Glomerular visceral epithelial cell (primary cell): ENCODE data around the gene CEACAM7.
"Not testable (repeated sequence)": the region's sequence is repeated elsewhere in the genome, so short reads cannot be mapped to it uniquely, and the experiment has no call there.

Source experiments
- DNase-seq: peaks from one replicate; pipeline ENCODE4 v3.0.0-alpha.2; 2016; ENCODE audit errors: extremely low spot score

Gene CEACAM7

DNA sequence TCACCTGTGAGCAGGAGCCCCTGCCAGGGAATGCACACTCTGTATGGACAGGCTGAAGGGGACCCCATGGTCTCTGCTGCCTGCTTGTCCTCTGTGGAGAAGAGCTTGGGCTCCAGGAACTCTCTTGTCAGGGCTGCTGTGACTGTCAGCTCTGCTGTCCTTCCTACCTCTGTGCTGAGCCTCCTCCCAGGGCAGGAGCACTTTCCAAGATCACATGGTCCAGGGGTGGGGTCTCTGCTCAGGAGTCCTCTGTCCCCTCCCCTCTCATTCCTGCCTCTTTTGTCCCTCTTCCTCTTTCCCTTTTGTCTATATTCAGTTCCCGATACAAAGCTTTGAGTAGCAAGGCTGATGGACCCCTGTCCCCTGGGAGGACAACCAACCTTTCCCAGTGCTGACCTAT, at the start of gene CEACAM7:
CEACAM7 (minus strand) TSS at position 173 of the 400 bp plus-strand sequence; CDS start at position 68, 105 bp downstream.
- DNase-seq, result no peak

DNA sequence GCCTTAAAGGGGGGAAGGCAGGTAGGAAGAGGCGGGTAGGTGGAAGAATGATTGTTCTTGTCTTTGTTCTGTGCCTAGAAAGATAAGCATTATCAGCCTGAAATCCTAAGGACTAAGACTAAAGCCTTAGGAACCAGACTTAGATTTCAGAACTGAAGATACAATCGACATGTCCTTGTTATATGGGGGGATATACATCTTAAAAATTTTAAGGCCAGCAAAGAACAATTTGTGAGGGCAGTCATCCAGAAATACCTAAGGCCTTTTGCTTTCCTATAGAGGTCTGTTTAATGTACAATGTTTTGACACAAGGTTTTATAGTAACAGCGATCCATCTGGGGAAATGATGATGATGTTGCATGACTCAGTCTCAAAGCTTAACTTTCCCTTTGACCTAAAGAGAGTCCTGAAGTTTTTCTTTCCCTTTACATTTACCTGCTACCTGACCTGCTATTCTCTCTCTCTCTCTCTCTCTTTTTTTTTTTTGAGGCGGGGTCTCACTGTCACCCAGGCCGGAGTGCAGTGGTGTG, 47.1 kb upstream of the CEACAM7 start:
- no peak for DNase-seq

DNA sequence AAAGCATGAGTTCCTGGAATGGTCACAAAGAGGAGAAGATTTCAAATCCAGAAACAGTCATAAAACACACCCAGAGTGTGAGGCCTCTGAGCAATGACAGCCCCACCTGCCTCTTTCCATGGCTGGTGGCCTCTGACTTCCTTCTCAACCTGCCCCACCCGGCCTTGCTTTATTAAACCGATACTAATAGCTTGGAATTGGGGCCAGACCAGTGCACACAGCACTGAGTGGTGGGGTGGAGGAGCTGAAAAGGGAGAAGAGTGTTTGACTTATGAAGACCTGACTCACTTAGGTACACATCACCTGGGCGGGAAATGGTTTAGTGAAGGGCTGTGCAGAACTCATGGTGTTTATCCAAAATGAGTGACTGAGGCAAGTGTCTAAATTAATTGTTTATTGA, 46.5 kb upstream of the CEACAM7 start:
- DNase-seq, result no peak

DNA sequence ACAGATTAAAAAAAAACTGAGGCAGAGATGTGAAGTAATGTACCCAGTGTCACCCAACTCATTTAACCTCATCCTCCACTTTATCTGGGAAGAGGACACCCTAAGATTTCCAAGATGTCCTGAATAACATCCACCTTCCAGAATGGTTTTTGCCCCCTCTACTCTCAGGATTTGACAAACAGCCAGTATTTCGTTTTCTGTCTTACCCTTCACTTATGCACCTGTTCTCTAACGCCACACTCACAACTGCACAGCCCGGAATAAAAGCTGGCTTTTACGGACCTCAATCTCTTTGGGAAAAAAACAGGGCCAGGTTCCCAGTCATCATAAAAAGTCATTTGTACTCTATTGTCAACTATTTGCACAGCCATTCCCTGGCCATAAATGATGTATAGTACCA, 46.1 kb upstream of the CEACAM7 start:
- no peak for DNase-seq

DNA sequence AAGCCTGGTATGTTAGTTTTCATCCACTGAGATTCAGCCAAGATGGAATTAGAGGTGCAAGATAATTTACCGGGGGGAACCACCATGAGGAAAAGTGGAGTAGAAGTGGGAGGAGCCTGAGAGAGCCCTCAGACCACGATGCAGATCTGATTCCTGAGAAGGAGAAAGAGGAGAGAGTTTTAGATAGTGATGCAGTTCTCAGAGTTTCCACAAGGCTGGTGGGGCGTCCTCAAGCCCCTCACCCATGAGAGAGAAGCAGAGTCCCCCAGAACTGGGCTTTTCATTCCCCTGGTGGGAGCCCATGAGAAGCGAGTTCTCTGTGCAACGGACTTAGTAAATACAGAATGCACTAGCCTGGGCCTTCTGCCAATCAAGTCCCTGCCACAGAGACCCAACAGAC, 38.4 kb upstream of the CEACAM7 start:
- DNase-seq, result no peak

DNA sequence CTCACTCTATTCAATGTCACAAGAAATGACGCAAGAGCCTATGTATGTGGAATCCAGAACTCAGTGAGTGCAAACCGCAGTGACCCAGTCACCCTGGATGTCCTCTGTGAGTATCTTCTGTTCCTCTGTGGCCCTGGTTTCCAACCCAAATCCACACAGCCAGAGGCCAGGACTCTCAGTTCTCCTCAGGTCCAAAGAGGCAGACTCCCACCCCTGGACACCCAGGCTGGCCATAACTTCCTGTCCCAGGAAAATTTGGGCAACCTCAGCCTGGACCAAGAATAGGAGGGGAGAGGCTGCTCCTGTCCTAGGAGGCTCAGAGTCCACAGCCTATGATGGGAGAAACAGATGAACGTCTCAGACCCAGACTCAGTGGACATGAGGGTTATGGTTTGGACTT, 32.0 kb upstream of the CEACAM7 start:
- DNase-seq, result no peak

DNA sequence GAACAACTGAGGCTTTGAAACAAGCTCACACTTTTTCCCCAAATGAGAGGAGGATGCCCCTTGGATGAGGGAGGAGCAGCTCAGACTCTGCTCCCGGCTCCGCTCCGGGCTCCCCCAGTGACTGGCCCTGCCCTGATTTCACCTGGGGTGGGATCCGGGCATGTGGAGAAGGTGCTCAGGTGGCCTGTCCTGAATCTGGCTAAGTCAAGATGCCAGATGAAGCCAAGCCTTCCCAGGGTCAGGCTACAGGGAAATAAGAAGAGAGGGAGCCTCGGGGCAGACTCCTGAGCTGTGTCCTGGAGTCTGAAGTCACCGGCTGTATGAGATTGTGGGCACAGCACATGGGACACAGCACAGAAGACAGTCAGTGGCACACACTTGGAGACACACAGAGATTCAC, 30.7 kb upstream of the CEACAM7 start:
- DNase-seq, result no peak

DNA sequence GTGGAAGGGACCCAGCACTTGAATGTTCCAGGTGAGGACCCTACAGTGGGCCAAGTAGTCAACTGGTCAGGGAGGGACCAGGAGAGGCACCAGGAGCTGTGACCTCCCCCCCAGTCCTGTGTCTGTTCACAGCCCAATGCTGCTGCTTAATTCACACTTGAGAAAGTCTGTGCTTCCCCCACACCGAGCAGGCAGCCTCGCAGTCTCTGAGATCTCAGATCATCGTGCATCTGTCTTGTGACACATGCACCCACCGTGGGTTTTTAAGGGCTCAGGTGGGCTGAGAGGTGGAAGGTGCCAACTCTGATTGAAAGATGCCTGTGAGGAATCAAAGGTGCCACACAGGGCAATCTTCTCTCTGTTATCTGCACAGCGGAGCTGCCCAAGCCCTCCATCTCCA, 26.5 kb upstream of the CEACAM7 start:
- no peak for DNase-seq

DNA sequence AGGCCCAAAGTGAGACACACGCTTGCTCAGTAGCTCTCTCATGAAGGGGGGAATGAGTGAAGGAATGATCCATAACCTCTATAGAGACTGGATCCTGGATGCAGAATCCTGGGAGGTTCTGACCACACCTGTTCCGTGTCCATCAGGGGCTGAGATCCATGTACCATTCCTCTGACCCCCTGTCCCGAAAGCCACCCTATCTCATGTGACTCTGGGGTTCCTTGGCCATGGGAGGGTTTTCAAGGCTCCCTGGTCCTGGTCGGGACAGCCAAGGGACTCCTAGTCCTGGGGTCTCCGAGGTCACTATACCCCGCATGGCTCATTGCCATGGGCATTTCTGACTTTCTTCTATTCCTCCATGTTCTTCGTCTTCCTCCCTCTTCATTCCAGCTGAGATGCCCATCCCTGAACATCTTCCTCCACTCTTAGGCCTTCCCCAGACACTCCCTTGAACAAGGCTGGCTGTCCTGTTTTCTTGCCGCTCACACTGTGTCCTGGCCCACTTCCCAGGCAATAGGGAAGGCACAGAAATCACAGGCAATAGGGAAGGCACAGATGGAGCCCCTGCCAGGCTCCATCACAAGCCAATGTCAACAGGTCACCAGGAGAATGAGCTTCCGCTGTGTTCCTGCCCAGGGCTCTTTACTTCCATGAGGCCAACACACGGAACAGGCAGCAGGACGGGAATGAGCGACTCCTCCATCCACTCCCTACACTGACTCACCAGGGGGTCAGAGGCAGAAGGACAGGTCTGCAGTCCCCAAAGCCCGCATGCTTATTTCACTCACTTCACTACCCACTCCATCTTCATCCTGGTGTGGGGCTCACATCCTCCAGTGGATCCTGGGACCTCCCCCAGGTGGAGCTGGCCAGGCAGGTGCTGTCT, 23.5 kb upstream of the CEACAM7 start:
- no peak for DNase-seq

DNA sequence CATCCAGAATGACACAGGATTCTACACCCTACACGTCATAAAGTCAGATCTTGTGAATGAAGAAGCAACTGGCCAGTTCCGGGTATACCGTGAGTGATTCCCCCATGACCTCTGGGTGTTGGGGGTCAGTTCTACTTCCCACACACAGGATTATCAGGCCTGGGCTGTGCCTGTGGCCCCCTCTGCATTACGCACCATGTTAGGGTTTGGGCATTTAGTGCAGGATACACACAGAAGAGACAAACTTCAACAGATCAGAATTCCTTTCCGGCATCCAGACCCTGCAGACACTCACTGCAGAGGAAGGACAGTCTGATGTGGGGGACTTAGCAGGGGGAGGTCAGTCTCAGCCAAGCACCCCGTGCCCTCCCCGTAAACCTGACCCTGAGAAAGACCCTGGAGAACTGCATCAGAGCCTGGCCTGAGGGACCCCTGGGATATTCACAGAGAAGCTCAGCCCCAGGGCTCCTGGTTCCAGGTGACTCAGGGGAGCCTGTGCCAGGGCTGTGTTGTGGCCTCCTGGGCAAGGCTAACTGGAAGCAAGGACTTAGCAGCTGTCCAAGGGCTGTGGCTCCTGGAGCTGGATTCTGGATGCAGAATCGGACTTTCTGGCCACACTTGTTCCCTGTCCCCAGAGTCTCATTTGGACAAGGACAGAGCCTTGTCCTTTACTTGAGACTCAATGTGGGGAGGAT, 22.0 kb upstream of the CEACAM7 start:
- DNase-seq, result no peak

DNA sequence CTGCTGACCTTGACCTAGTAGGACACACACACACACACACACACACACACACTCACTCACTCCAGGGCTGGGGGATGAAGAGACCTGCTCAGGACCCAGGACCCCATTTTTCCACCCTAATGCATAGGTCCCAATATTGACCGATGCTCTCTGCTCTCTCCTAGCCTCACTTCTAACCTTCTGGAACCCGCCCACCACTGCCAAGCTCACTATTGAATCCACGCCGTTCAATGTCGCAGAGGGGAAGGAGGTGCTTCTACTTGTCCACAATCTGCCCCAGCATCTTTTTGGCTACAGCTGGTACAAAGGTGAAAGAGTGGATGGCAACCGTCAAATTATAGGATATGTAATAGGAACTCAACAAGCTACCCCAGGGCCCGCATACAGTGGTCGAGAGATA, 21.4 kb upstream of the CEACAM7 start:
- DNase-seq, result not testable (repeated sequence)

DNA sequence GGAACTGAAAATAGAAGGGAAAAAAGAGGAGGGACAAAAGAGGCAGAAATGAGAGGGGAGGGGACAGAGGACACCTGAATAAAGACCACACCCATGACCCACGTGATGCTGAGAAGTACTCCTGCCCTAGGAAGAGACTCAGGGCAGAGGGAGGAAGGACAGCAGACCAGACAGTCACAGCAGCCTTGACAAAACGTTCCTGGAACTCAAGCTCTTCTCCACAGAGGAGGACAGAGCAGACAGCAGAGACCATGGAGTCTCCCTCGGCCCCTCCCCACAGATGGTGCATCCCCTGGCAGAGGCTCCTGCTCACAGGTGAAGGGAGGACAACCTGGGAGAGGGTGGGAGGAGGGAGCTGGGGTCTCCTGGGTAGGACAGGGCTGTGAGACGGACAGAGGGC, 20.4 kb upstream of the CEACAM7 start, which contains the start of gene CEACAM5:
CEACAM5 (plus strand) TSS at position 146 of the 400 bp plus-strand sequence; CDS start at position 252, 106 bp downstream.
- no peak for DNase-seq

DNA sequence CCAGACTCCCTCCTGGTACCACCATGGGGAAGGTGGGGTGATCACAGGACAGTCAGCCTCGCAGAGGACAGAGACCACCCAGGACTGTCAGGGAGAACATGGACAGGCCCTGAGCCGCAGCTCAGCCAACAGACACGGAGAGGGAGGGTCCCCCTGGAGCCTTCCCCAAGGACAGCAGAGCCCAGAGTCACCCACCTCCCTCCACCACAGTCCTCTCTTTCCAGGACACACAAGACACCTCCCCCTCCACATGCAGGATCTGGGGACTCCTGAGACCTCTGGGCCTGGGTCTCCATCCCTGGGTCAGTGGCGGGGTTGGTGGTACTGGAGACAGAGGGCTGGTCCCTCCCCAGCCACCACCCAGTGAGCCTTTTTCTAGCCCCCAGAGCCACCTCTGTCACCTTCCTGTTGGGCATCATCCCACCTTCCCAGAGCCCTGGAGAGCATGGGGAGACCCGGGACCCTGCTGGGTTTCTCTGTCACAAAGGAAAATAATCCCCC, 19.9 kb upstream of the CEACAM7 start:
- no peak for DNase-seq

DNA sequence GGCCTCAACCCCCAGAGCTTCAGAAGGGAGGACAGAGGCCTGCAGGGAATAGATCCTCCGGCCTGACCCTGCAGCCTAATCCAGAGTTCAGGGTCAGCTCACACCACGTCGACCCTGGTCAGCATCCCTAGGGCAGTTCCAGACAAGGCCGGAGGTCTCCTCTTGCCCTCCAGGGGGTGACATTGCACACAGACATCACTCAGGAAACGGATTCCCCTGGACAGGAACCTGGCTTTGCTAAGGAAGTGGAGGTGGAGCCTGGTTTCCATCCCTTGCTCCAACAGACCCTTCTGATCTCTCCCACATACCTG, 19.4 kb upstream of the CEACAM7 start:
- DNase-seq, result no peak

DNA sequence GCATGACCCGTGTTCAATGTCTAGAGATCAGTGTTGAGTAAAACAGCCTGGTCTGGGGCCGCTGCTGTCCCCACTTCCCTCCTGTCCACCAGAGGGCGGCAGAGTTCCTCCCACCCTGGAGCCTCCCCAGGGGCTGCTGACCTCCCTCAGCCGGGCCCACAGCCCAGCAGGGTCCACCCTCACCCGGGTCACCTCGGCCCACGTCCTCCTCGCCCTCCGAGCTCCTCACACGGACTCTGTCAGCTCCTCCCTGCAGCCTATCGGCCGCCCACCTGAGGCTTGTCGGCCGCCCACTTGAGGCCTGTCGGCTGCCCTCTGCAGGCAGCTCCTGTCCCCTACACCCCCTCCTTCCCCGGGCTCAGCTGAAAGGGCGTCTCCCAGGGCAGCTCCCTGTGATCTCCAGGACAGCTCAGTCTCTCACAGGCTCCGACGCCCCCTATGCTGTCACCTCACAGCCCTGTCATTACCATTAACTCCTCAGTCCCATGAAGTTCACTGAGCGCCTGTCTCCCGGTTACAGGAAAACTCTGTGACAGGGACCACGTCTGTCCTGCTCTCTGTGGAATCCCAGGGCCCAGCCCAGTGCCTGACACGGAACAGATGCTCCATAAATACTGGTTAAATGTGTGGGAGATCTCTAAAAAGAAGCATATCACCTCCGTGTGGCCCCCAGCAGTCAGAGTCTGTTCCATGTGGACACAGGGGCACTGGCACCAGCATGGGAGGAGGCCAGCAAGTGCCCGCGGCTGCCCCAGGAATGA, 18.9 kb upstream of the CEACAM7 start:
- peak; percentile 42 for DNase-seq

DNA sequence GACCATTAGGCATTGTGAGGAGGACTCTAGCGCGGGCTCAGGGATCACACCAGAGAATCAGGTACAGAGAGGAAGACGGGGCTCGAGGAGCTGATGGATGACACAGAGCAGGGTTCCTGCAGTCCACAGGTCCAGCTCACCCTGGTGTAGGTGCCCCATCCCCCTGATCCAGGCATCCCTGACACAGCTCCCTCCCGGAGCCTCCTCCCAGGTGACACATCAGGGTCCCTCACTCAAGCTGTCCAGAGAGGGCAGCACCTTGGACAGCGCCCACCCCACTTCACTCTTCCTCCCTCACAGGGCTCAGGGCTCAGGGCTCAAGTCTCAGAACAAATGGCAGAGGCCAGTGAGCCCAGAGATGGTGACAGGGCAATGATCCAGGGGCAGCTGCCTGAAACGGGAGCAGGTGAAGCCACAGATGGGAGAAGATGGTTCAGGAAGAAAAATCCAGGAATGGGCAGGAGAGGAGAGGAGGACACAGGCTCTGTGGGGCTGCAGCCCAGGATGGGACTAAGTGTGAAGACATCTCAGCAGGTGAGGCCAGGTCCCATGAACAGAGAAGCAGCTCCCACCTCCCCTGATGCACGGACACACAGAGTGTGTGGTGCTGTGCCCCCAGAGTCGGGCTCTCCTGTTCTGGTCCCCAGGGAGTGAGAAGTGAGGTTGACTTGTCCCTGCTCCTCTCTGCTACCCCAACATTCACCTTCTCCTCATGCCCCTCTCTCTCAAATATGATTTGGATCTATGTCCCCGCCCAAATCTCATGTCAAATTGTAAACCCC, 17.5 kb upstream of the CEACAM7 start:
- peak; percentile 16 for DNase-seq

DNA sequence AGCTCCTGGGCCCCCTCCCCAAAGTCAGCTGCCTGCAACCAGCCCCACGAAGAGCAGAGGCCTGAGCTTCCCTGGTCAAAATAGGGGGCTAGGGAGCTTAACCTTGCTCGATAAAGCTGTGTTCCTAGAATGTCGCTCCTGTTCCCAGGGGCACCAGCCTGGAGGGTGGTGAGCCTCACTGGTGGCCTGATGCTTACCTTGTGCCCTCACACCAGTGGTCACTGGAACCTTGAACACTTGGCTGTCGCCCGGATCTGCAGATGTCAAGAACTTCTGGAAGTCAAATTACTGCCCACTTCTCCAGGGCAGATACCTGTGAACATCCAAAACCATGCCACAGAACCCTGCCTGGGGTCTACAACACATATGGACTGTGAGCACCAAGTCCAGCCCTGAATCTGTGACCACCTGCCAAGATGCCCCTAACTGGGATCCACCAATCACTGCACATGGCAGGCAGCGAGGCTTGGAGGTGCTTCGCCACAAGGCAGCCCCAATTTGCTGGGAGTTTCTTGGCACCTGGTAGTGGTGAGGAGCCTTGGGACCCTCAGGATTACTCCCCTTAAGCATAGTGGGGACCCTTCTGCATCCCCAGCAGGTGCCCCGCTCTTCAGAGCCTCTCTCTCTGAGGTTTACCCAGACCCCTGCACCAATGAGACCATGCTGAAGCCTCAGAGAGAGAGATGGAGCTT, 15.7 kb upstream of the CEACAM7 start:
- DNase-seq, result no peak

DNA sequence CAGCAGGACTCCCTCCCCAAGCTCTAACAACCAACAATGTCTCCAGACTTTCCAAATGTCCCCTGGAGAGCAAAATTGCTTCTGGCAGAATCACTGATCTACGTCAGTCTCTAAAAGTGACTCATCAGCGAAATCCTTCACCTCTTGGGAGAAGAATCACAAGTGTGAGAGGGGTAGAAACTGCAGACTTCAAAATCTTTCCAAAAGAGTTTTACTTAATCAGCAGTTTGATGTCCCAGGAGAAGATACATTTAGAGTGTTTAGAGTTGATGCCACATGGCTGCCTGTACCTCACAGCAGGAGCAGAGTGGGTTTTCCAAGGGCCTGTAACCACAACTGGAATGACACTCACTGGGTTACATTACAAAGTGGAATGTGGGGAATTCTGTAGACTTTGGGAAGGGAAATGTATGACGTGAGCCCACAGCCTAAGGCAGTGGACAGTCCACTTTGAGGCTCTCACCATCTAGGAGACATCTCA, 14.1 kb upstream of the CEACAM7 start:
- peak; percentile 45 for DNase-seq

DNA sequence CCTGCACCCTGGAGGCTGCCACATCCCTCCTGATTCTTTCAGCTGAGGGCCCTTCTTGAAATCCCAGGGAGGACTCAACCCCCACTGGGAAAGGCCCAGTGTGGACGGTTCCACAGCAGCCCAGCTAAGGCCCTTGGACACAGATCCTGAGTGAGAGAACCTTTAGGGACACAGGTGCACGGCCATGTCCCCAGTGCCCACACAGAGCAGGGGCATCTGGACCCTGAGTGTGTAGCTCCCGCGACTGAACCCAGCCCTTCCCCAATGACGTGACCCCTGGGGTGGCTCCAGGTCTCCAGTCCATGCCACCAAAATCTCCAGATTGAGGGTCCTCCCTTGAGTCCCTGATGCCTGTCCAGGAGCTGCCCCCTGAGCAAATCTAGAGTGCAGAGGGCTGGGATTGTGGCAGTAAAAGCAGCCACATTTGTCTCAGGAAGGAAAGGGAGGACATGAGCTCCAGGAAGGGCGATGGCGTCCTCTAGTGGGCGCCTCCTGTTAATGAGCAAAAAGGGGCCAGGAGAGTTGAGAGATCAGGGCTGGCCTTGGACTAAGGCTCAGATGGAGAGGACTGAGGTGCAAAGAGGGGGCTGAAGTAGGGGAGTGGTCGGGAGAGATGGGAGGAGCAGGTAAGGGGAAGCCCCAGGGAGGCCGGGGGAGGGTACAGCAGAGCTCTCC, 13.5 kb upstream of the CEACAM7 start:
- no peak for DNase-seq
